ENCODE data around the gene MYO6.

The MYO6 gene

DNA sequence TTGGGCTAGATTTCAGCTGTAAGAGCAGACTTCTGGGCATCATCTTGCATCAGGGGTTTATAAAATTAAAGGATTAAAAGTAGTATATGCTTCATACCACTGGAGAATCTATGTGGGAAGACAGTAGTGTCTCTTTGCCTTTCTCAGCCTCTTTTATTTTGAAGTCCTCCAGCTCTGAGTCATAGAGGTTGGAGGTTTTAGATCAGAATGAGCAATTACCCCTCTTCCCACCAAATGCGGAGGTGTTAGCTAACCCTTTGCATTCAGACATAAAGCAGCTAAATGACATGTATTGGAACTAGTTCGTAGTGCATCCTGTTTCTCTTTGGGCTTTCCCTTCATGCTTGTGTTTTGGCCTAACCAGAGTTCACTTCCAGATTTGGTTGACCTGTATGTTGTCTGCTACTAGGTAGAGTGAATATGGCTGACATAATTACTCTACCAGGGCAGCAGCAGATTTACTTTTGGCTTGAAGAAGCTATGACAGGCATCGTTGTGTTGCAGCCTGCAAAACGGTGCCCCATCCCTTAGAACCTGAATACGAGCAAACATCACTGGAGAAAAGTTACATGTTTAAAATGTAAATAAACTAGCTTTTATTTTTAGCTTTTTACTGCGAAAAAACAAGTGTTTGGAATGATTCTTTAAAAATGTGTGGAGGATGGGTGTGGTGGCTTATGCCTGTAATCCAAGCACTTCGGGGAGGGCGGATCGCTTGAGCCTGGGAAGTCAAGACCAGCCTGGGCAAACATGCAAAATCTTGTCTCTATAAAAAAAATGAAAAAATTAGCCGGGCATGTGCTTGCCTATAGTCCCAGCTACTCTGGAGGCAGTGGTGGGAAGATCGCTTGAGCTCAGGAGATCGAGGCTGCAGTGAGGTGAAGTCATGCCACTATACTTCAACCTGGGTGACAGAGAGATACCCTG, 82.2 kb downstream of the MYO6 start:
- Histone ChIP-seq H4K20me1 (ENCODE audit: insufficient read depth, low read length) (no peaks in the 10 kb centered on the region), H3K4me1 (ENCODE audit: insufficient read depth, low read length) (no peaks in the 10 kb centered on the region), H3K9me3 (ENCODE audit: insufficient read depth, low read length, severe bottlenecking) (no peaks in the 10 kb centered on the region), H2AFZ (ENCODE audit: low read depth, low read length) (no peak overlapping the region), H3K4me3 (ENCODE audit: low read depth in 1 of 2, low read length in 2 of 2) (no peak overlapping the region), H3K27ac (ENCODE audit: low read length) (no peak overlapping the region), H3K4me2 (ENCODE audit: insufficient read depth, low read length) (no peak overlapping the region), H3K27me3 (ENCODE audit: insufficient read depth, low read length, poor library complexity) (peaks cover 6% of the 10 kb centered on the region), H3K36me3 (ENCODE audit: insufficient read depth, low read length) (no peaks in the 10 kb centered on the region), H3K9ac (ENCODE audit: low read depth, low read length) (no peak overlapping the region), H3K79me2 (ENCODE audit: insufficient read depth, low read length) (no peaks in the 10 kb centered on the region)
- DNase-seq (no peak), ATAC-seq (ENCODE audit: insufficient read depth, low read depth) (no peak)
- TF ChIP-seq EZH2 (IDR thresholded peaks at IDR 0.05; ENCODE audit: borderline replicate concordance, low read depth, low read length, severe bottlenecking), result no peak
- TF ChIP-seq, protein P1, sequence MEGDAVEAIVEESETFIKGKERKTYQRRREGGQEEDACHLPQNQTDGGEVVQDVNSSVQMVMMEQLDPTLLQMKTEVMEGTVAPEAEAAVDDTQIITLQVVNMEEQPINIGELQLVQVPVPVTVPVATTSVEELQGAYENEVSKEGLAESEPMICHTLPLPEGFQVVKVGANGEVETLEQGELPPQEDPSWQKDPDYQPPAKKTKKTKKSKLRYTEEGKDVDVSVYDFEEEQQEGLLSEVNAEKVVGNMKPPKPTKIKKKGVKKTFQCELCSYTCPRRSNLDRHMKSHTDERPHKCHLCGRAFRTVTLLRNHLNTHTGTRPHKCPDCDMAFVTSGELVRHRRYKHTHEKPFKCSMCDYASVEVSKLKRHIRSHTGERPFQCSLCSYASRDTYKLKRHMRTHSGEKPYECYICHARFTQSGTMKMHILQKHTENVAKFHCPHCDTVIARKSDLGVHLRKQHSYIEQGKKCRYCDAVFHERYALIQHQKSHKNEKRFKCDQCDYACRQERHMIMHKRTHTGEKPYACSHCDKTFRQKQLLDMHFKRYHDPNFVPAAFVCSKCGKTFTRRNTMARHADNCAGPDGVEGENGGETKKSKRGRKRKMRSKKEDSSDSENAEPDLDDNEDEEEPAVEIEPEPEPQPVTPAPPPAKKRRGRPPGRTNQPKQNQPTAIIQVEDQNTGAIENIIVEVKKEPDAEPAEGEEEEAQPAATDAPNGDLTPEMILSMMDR (IDR thresholded peaks at IDR 0.05; ENCODE audit: borderline replicate concordance, extremely low read depth, low read length, poor library complexity, severe bottlenecking), result no peak

GRCh38 chr6:75834447-75834846, 85.4 kb downstream of the MYO6 start:
- H3K4me2 ChIP-seq (ENCODE audit: insufficient read depth, low read length), result no peak overlapping the region
- no peak overlapping the region for H3K4me3 ChIP-seq (ENCODE audit: low read depth in 1 of 2, low read length in 2 of 2)
- H4K20me1 ChIP-seq (ENCODE audit: insufficient read depth, low read length), result no peaks in the 10 kb centered on the region
- no peak for TF ChIP-seq EZH2 (IDR thresholded peaks at IDR 0.05; ENCODE audit: borderline replicate concordance, low read depth, low read length, severe bottlenecking)
- TF ChIP-seq, protein P1 (IDR thresholded peaks at IDR 0.05; ENCODE audit: borderline replicate concordance, extremely low read depth, low read length, poor library complexity, severe bottlenecking), result no peak
- ATAC-seq (ENCODE audit: insufficient read depth, low read depth) (no peak), DNase-seq (no peak)
- no peaks in the 10 kb centered on the region for H3K9me3 ChIP-seq (ENCODE audit: insufficient read depth, low read length, severe bottlenecking)
- no peak overlapping the region for H3K27ac ChIP-seq (ENCODE audit: low read length)
- H3K27me3 ChIP-seq (ENCODE audit: insufficient read depth, low read length, poor library complexity), result peaks cover 2% of the 10 kb centered on the region
- H3K9ac ChIP-seq (ENCODE audit: low read depth, low read length), result no peak overlapping the region
- H2AFZ ChIP-seq (ENCODE audit: low read depth, low read length), result no peak overlapping the region
- H3K79me2 ChIP-seq (ENCODE audit: insufficient read depth, low read length), result no peaks in the 10 kb centered on the region
- H3K4me1 ChIP-seq (ENCODE audit: insufficient read depth, low read length), result no peaks in the 10 kb centered on the region
- H3K36me3 ChIP-seq (ENCODE audit: insufficient read depth, low read length), result no peaks in the 10 kb centered on the region

- Histone ChIP-seq H4K20me1 (ENCODE audit: insufficient read depth, low read length) (no peaks in the 10 kb centered on the region), H3K36me3 (ENCODE audit: insufficient read depth, low read length) (no peaks in the 10 kb centered on the region), H3K9me3 (ENCODE audit: insufficient read depth, low read length, severe bottlenecking) (no peaks in the 10 kb centered on the region), H3K4me3 (ENCODE audit: low read depth in 1 of 2, low read length in 2 of 2) (no peak overlapping the region), H3K4me1 (ENCODE audit: insufficient read depth, low read length) (no peaks in the 10 kb centered on the region), H3K4me2 (ENCODE audit: insufficient read depth, low read length) (no peak overlapping the region), H3K9ac (ENCODE audit: low read depth, low read length) (no peak overlapping the region), H3K79me2 (ENCODE audit: insufficient read depth, low read length) (no peaks in the 10 kb centered on the region), H3K27ac (ENCODE audit: low read length) (no peak overlapping the region), H2AFZ (ENCODE audit: low read depth, low read length) (no peak overlapping the region), H3K27me3 (ENCODE audit: insufficient read depth, low read length, poor library complexity) (no peaks in the 10 kb centered on the region)
- no peak for TF ChIP-seq EZH2 (IDR thresholded peaks at IDR 0.05; ENCODE audit: borderline replicate concordance, low read depth, low read length, severe bottlenecking)
- TF ChIP-seq, protein P1 (IDR thresholded peaks at IDR 0.05; ENCODE audit: borderline replicate concordance, extremely low read depth, low read length, poor library complexity, severe bottlenecking), result no peak
- ATAC-seq (ENCODE audit: insufficient read depth, low read depth), result no peak
- DNase-seq, result no peak
Observed at GRCh38 chr6:75842191-75842590, 93.2 kb downstream of the MYO6 start.
